ENCODE measurements around the gene PRR14L.

The PRR14L gene

GRCh38 chr22:31652911-31653684 lies 96.8 kb downstream of the PRR14L start:
- no peak overlapping the region for H3K4me2 ChIP-seq (ENCODE audit: low read depth, low read length, poor library complexity, severe bottlenecking)
- no peaks in the 10 kb centered on the region for H3K9me3 ChIP-seq (ENCODE audit: insufficient read depth, low read depth, low read length)
- H3K9ac ChIP-seq (ENCODE audit: low read depth, low read length, poor library complexity, severe bottlenecking) = no peak overlapping the region
- no peak for TF ChIP-seq EZH2phosphoT487 (IDR thresholded peaks at IDR 0.05; ENCODE audit: borderline replicate concordance)
- TF ChIP-seq, protein P1, sequence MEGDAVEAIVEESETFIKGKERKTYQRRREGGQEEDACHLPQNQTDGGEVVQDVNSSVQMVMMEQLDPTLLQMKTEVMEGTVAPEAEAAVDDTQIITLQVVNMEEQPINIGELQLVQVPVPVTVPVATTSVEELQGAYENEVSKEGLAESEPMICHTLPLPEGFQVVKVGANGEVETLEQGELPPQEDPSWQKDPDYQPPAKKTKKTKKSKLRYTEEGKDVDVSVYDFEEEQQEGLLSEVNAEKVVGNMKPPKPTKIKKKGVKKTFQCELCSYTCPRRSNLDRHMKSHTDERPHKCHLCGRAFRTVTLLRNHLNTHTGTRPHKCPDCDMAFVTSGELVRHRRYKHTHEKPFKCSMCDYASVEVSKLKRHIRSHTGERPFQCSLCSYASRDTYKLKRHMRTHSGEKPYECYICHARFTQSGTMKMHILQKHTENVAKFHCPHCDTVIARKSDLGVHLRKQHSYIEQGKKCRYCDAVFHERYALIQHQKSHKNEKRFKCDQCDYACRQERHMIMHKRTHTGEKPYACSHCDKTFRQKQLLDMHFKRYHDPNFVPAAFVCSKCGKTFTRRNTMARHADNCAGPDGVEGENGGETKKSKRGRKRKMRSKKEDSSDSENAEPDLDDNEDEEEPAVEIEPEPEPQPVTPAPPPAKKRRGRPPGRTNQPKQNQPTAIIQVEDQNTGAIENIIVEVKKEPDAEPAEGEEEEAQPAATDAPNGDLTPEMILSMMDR (conservative IDR thresholded peaks at IDR 0.05; ENCODE audit: low read length) = no peak
- no peaks in the 10 kb centered on the region for H3K9me2 ChIP-seq (replicated peaks; ENCODE audit: low read depth, low read length)
- H3F3A ChIP-seq (ENCODE audit: low read depth) = no peaks in the 10 kb centered on the region
- H3K27me3 ChIP-seq (ENCODE audit: insufficient read depth, low read length, poor library complexity, severe bottlenecking) = no peaks in the 10 kb centered on the region
- H3K36me3 ChIP-seq (ENCODE audit: insufficient read depth, low read length) = peaks cover 9% of the 10 kb centered on the region; the same call in 1 of the 2 replicates
- H3K79me2 ChIP-seq (ENCODE audit: insufficient read depth, low read length) = peaks cover 37% of the 10 kb centered on the region
- H3K4me3 ChIP-seq (ENCODE audit: low read length, poor library complexity, severe bottlenecking) = no peak overlapping the region
- no peak overlapping the region for H2AFZ ChIP-seq (ENCODE audit: low read length)
- no peaks in the 10 kb centered on the region for H3K4me1 ChIP-seq (ENCODE audit: insufficient read depth, low read length, poor library complexity, severe bottlenecking)
- no peaks in the 10 kb centered on the region for H4K20me1 ChIP-seq (ENCODE audit: insufficient read depth, low read length, poor library complexity, severe bottlenecking)

- H3K9ac ChIP-seq (ENCODE audit: low read depth, low read length, poor library complexity, severe bottlenecking) = no peak overlapping the region
- H3K4me3 ChIP-seq (ENCODE audit: low read length, poor library complexity, severe bottlenecking) = no peak overlapping the region
- H3K27me3 ChIP-seq (ENCODE audit: insufficient read depth, low read length, poor library complexity, severe bottlenecking) = no peaks in the 10 kb centered on the region
- no peak overlapping the region for H3K4me2 ChIP-seq (ENCODE audit: low read depth, low read length, poor library complexity, severe bottlenecking)
- H3K4me1 ChIP-seq (ENCODE audit: insufficient read depth, low read length, poor library complexity, severe bottlenecking) = no peaks in the 10 kb centered on the region
- peaks cover 31% of the 10 kb centered on the region; the same call in 1 of the 2 replicates for H3K79me2 ChIP-seq (ENCODE audit: insufficient read depth, low read length)
- H3K9me3 ChIP-seq (ENCODE audit: insufficient read depth, low read depth, low read length) = no peaks in the 10 kb centered on the region
- TF ChIP-seq, protein P1 (conservative IDR thresholded peaks at IDR 0.05; ENCODE audit: low read length) = no peak
- TF ChIP-seq EZH2phosphoT487 (IDR thresholded peaks at IDR 0.05; ENCODE audit: borderline replicate concordance) = no peak
- H2AFZ ChIP-seq (ENCODE audit: low read length) = no peak overlapping the region
- H4K20me1 ChIP-seq (ENCODE audit: insufficient read depth, low read length, poor library complexity, severe bottlenecking) = no peaks in the 10 kb centered on the region
- peaks cover 18% of the 10 kb centered on the region; the same call in 1 of the 2 replicates for H3K36me3 ChIP-seq (ENCODE audit: insufficient read depth, low read length)
- no peaks in the 10 kb centered on the region for H3F3A ChIP-seq (ENCODE audit: low read depth)
- no peaks in the 10 kb centered on the region for H3K9me2 ChIP-seq (replicated peaks; ENCODE audit: low read depth, low read length)
Observed at GRCh38 chr22:31652088-31652487, 97.8 kb downstream of the PRR14L start.

DNA sequence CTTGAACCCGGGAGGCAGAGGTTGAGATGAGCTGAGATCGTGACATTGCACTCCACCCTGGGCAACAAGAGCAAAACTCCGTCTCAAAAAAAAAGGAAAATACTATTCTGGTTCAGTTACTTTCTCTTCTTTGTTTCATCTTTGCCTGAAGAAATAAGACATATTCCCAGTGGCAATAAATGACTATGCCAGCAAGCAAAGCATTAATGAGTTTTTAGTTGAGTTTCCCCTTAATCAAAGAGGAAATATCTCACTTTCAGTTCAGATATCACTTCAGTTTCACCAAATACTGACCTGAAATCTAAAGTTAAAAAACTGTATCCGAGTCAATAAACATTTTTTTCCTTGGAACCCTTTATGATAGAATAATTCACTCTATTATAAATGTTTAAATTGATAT lies 98.3 kb downstream of the PRR14L start:
- no peak overlapping the region for H3K4me2 ChIP-seq (ENCODE audit: low read depth, low read length, poor library complexity, severe bottlenecking)
- no peaks in the 10 kb centered on the region for H4K20me1 ChIP-seq (ENCODE audit: insufficient read depth, low read length, poor library complexity, severe bottlenecking)
- H3K27me3 ChIP-seq (ENCODE audit: insufficient read depth, low read length, poor library complexity, severe bottlenecking) = no peaks in the 10 kb centered on the region
- H3K9me3 ChIP-seq (ENCODE audit: insufficient read depth, low read depth, low read length) = no peaks in the 10 kb centered on the region
- H3K4me3 ChIP-seq (ENCODE audit: low read length, poor library complexity, severe bottlenecking) = no peak overlapping the region
- TF ChIP-seq, protein P1 (conservative IDR thresholded peaks at IDR 0.05; ENCODE audit: low read length) = no peak
- no peak for TF ChIP-seq EZH2phosphoT487 (IDR thresholded peaks at IDR 0.05; ENCODE audit: borderline replicate concordance)
- H3F3A ChIP-seq (ENCODE audit: low read depth) = no peaks in the 10 kb centered on the region
- no peaks in the 10 kb centered on the region for H3K9me2 ChIP-seq (replicated peaks; ENCODE audit: low read depth, low read length)
- no peaks in the 10 kb centered on the region for H3K4me1 ChIP-seq (ENCODE audit: insufficient read depth, low read length, poor library complexity, severe bottlenecking)
- no peak overlapping the region for H3K9ac ChIP-seq (ENCODE audit: low read depth, low read length, poor library complexity, severe bottlenecking)
- peaks cover 31% of the 10 kb centered on the region; the same call in 1 of the 2 replicates for H3K79me2 ChIP-seq (ENCODE audit: insufficient read depth, low read length)
- H2AFZ ChIP-seq (ENCODE audit: low read length) = no peak overlapping the region
- peaks cover 22% of the 10 kb centered on the region; the same call in 1 of the 2 replicates for H3K36me3 ChIP-seq (ENCODE audit: insufficient read depth, low read length)

Data from Loucy (cell line).